AG10803 (cell line): ENCODE data around the gene MRPL54.

Experiments
- DNase-seq: peaks from one replicate; pipeline ENCODE4 v3.0.0; 2010; ENCODE audit warnings: low read depth
- H3K4me3 ChIP-seq: 2 replicates; pipeline ENCODE4 v1.5.1; 2011; ENCODE audit warnings: mild to moderate bottlenecking, low read length, control low read depth
- CTCF ChIP-seq: conservative IDR thresholded peaks from 2 replicates; pipeline ENCODE4 v1.5.1; 2011; ENCODE audit warnings: mild to moderate bottlenecking, low read length, control low read depth, inconsistent platforms

The MRPL54 gene

GRCh38 chr19:3762501-3763459 lies at the start of gene MRPL54:
TSS of gene MRPL54 (plus strand) at chr19:3762682. CDS start at chr19:3762701, 19 bp downstream.
- no peak for TF ChIP-seq CTCF
- H3K4me3 ChIP-seq: peak within 1 kb of the TSS; percentile 97
- DNase-seq: peak; percentile 99

- DNase-seq: no peak
- no peak for TF ChIP-seq CTCF
- no peak overlapping the region for H3K4me3 ChIP-seq
These were observed 46.3 kb upstream of the MRPL54 start for GRCh38 chr19:3716147-3716668.

GRCh38 chr19:3719868-3720267 lies 42.6 kb upstream of the MRPL54 start:
- no peak overlapping the region for H3K4me3 ChIP-seq
- no peak for TF ChIP-seq CTCF
- no peak for DNase-seq

- H3K4me3 ChIP-seq: no peak overlapping the region
- no peak for DNase-seq
- TF ChIP-seq CTCF: no peak
These were observed 42.0 kb upstream of the MRPL54 start for GRCh38 chr19:3720349-3720917.

- no peak for TF ChIP-seq CTCF
- H3K4me3 ChIP-seq: no peak overlapping the region
- DNase-seq: peak; percentile 74
These were observed 41.2 kb upstream of the MRPL54 start for GRCh38 chr19:3721131-3721886.

GRCh38 chr19:3721887-3722442 lies 40.5 kb upstream of the MRPL54 start:
- TF ChIP-seq CTCF: no peak
- no peak for DNase-seq
- no peak overlapping the region for H3K4me3 ChIP-seq
